OCI-LY7 (cell line): ENCODE data around the gene ARHGAP33. TPM values are rescaled to one million over a fixed set of nuclear protein-coding genes. Genes with fewer than 3 reads are reported as not detected.

Experiments
- BruUV-seq: library from RNA; stranded (reverse); fragments of 400-500 nt; replicated peaks from 2 replicates; lab custom pipeline; 2021; lab: Mats Ljungman, UMichigan
- CTCF ChIA-PET: fragments of 300-600 bp; sonication (Branson Sonifier 250); formaldehyde crosslinking; loops from one replicate; lab custom pipeline; 2022; ENCODE audit warnings: antibody characterized with exemption; ENCODE audit not compliant: unreplicated experiment; lab: Charles Lee
- POLR2A ChIA-PET: fragments of 300-600 bp; sonication (Branson Sonifier 250); formaldehyde crosslinking; loops from one replicate; lab custom pipeline; 2022; ENCODE audit warnings: antibody characterized with exemption; lab: Charles Lee
- DNase-seq: peaks from one replicate; pipeline ENCODE4 v3.0.0-alpha.2; 2015; ENCODE audit warnings: low spot score
- H2AFZ ChIP-seq: fragments of 200-600 bp; sonication (generic), shearing (Covaris generic); 2 replicates; pipeline ENCODE4 v1.6.1; 2014; ENCODE audit warnings: mild to moderate bottlenecking, antibody characterized with exemption, low read length, moderate library complexity
- H3K27ac ChIP-seq: fragments of 200-600 bp; sonication (generic); 2 replicates; pipeline ENCODE4 v1.5.1; 2014; ENCODE audit warnings: mixed run types, low read depth, mild to moderate bottlenecking, moderate library complexity, low read length, inconsistent platforms; ENCODE audit not compliant: poor library complexity, severe bottlenecking
- H3K36me3 ChIP-seq: fragments of 200-600 bp; sonication (generic); 2 replicates; pipeline ENCODE4 v1.6.1; 2014; ENCODE audit warnings: mild to moderate bottlenecking, antibody characterized with exemption, low read length, moderate library complexity, mixed read lengths; ENCODE audit not compliant: insufficient read depth
- H3K4me1 ChIP-seq: fragments of 200-600 bp; sonication (generic); 2 replicates; pipeline ENCODE4 v1.5.1; 2014; ENCODE audit warnings: mild to moderate bottlenecking, low read length; ENCODE audit not compliant: insufficient read depth, poor library complexity, severe bottlenecking
- H3K4me2 ChIP-seq: fragments of 200-600 bp; sonication (generic); 2 replicates; pipeline ENCODE4 v1.6.1; 2014; ENCODE audit warnings: mild to moderate bottlenecking, low read length
- H3K4me3 ChIP-seq: fragments of 200-600 bp; sonication (generic); 2 replicates; pipeline ENCODE4 v1.5.1; 2014; ENCODE audit warnings: mild to moderate bottlenecking, low read depth, low read length; ENCODE audit not compliant: poor library complexity, severe bottlenecking
- H3K79me2 ChIP-seq: fragments of 200-600 bp; sonication (generic); 2 replicates; pipeline ENCODE4 v1.6.1; 2016; ENCODE audit warnings: low read depth, mild to moderate bottlenecking, low read length, moderate library complexity, mixed read lengths; ENCODE audit not compliant: insufficient read depth
- H3K9me2 ChIP-seq: fragments of 200-600 bp; sonication (generic); 2 replicates; pipeline ENCODE4 v1.6.1; 2016; ENCODE audit warnings: mild to moderate bottlenecking, low read length, mixed read lengths; ENCODE audit not compliant: insufficient read depth
- H3K9me3 ChIP-seq: fragments of 200-600 bp; sonication (generic); 2 replicates; pipeline ENCODE4 v1.6.1; 2014; ENCODE audit warnings: mild to moderate bottlenecking, mixed run types, low read length, mixed read lengths
- H4K20me1 ChIP-seq: fragments of 200-600 bp; sonication (generic); 2 replicates; pipeline ENCODE4 v1.6.1; 2014; ENCODE audit warnings: mild to moderate bottlenecking, antibody characterized with exemption, low read length, moderate library complexity, mixed read lengths; ENCODE audit not compliant: insufficient read depth
- CTCF ChIP-seq: fragments of 200-600 bp; sonication (generic); conservative IDR thresholded peaks from 2 replicates; pipeline ENCODE4 v1.5.1; 2014; ENCODE audit warnings: mild to moderate bottlenecking, antibody characterized with exemption, low read length, moderate library complexity, mixed read lengths
- EZH2phosphoT487 ChIP-seq: fragments of 200-600 bp; sonication (generic); IDR thresholded peaks from 2 replicates; pipeline ENCODE4 v1.6.1; 2018; ENCODE audit warnings: low read depth, borderline replicate concordance, mild to moderate bottlenecking, mixed run types, antibody characterized with exemption, low read length, moderate library complexity, mixed read lengths
- intact Hi-C: fragments of 100-400 bp; cut with micrococcal nuclease; formaldehyde crosslinking; loops from one replicate; pipeline ENCODE4 v1.10.0; 2022; ENCODE audit not compliant: unreplicated experiment
- total RNA-seq, 2 experiments: library from RNA; depleted of rRNA in 1 of 2; stranded (reverse); fragments of >200 nt in 1 of 2; shearing (Covaris generic) in 1 of 2; gene quantifications; 2 replicates each; pipeline ENCODE4 v1.2.3, GENCODE V29; 2014 to 2022

Gene ARHGAP33
- total RNA-seq, 2 experiments from 2014 or later, result 15.1 to 94.6 TPM

- Histone ChIP-seq H4K20me1 (no peaks in the 10 kb centered on the region), H3K9me2 (no peaks in the 10 kb centered on the region), H3K4me2 (peak overlapping the region; percentile 79), H3K79me2 (no peaks in the 10 kb centered on the region), H3K4me1 (peaks cover 19% of the 10 kb centered on the region), H2AFZ (no peak overlapping the region), H3K36me3 (peaks cover 5% of the 10 kb centered on the region; the same call in 1 of the 2 replicates), H3K4me3 (no peak overlapping the region), H3K27ac (no peak overlapping the region), H3K9me3 (no peaks in the 10 kb centered on the region)
- no peak for DNase-seq
- TF ChIP-seq CTCF, result no peak
- TF ChIP-seq EZH2phosphoT487, result no peak
- BruUV-seq, result no TSS peak
- intact Hi-C loops, result no loop called here
- ChIA-PET CTCF (interaction anchor here (0.5 kb wide), 1 partner anchor 82 kb away, joined by 5 read pairs; no protein-coding TSS in a partner anchor), POLR2A (no interaction called here)
These were observed 1.9 kb downstream of the ARHGAP33 start for GRCh38 chr19:35777086-35777841.

- Histone ChIP-seq H3K4me2 (no peak overlapping the region), H3K4me3 (no peak overlapping the region), H3K9me3 (no peaks in the 10 kb centered on the region), H4K20me1 (no peaks in the 10 kb centered on the region), H3K4me1 (peaks cover 19% of the 10 kb centered on the region), H2AFZ (no peak overlapping the region), H3K27ac (no peak overlapping the region), H3K9me2 (no peaks in the 10 kb centered on the region), H3K79me2 (no peaks in the 10 kb centered on the region), H3K36me3 (peaks cover 5% of the 10 kb centered on the region; the same call in 1 of the 2 replicates)
- DNase-seq, result no peak
- intact Hi-C loops, result no loop called here
- POLR2A ChIA-PET, result no interaction called here
- no peak for TF ChIP-seq EZH2phosphoT487
- TF ChIP-seq CTCF, result no peak
- no TSS peak for BruUV-seq
- CTCF ChIA-PET, result interaction anchor here (0.5 kb wide), 1 partner anchor 83 kb away, joined by 5 read pairs; no protein-coding TSS in a partner anchor
These were observed 2.6 kb downstream of the ARHGAP33 start for GRCh38 chr19:35777961-35778360.

- ChIA-PET CTCF (no interaction called here), POLR2A (no interaction called here)
- Histone ChIP-seq H4K20me1 (no peaks in the 10 kb centered on the region), H2AFZ (no peak overlapping the region), H3K9me2 (no peaks in the 10 kb centered on the region), H3K27ac (no peak overlapping the region), H3K79me2 (no peaks in the 10 kb centered on the region), H3K9me3 (no peaks in the 10 kb centered on the region), H3K4me3 (no peak overlapping the region), H3K4me2 (no peak overlapping the region), H3K4me1 (peaks cover 19% of the 10 kb centered on the region), H3K36me3 (peaks cover 5% of the 10 kb centered on the region; the same call in 1 of the 2 replicates)
- TF ChIP-seq EZH2phosphoT487 (no peak), CTCF (no peak)
- DNase-seq, result no peak
- no TSS peak for BruUV-seq
- intact Hi-C loops, result no loop called here
These were observed 3.7 kb downstream of the ARHGAP33 start for GRCh38 chr19:35779033-35779432.
